ENCODE measurements around the gene ZNF419.

Gene ZNF419

DNA sequence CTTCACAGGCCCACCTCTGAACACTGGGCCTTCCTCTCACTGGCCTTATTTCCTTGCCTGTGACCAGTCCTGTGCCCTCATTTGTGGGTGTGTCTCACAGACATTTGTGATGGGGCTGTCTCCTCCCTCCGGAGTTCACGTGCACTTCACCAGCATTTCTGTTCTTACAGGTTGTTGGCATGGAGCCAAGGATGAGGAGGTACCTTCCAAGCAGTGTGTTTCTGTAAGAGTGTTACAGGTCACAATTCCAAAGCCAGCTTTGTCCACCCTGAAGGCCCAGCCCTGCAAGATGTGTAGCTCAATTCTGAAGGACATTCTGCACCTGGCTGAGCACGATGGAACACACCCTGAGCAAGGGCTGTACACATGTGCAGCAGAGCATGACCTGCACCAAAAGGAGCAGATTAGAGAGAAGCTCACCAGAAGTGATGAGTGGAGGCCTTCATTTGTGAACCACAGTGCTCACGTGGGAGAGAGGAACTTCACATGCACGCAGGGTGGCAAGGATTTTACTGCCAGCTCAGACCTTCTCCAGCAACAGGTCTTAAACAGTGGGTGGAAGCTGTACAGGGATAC, 44.3 kb upstream of the ZNF419 start:
- no peaks in the 10 kb centered on the region for H3K9me2 ChIP-seq (replicated peaks; ENCODE audit: low read depth, low read length)
- no peak for TF ChIP-seq EZH2phosphoT487 (IDR thresholded peaks at IDR 0.05; ENCODE audit: borderline replicate concordance)
- TF ChIP-seq, protein P1, sequence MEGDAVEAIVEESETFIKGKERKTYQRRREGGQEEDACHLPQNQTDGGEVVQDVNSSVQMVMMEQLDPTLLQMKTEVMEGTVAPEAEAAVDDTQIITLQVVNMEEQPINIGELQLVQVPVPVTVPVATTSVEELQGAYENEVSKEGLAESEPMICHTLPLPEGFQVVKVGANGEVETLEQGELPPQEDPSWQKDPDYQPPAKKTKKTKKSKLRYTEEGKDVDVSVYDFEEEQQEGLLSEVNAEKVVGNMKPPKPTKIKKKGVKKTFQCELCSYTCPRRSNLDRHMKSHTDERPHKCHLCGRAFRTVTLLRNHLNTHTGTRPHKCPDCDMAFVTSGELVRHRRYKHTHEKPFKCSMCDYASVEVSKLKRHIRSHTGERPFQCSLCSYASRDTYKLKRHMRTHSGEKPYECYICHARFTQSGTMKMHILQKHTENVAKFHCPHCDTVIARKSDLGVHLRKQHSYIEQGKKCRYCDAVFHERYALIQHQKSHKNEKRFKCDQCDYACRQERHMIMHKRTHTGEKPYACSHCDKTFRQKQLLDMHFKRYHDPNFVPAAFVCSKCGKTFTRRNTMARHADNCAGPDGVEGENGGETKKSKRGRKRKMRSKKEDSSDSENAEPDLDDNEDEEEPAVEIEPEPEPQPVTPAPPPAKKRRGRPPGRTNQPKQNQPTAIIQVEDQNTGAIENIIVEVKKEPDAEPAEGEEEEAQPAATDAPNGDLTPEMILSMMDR (conservative IDR thresholded peaks at IDR 0.05; ENCODE audit: low read length): no peak
- no peaks in the 10 kb centered on the region for H3F3A ChIP-seq (ENCODE audit: low read depth)
- no peak overlapping the region for H3K4me3 ChIP-seq (ENCODE audit: low read length, poor library complexity, severe bottlenecking)
- H3K79me2 ChIP-seq (ENCODE audit: insufficient read depth, low read length): peaks cover 38% of the 10 kb centered on the region; the same call in 1 of the 2 replicates
- no peak overlapping the region for H2AFZ ChIP-seq (ENCODE audit: low read length)
- no peaks in the 10 kb centered on the region for H3K27me3 ChIP-seq (ENCODE audit: insufficient read depth, low read length, poor library complexity, severe bottlenecking)
- peaks cover 8% of the 10 kb centered on the region for H3K4me1 ChIP-seq (ENCODE audit: insufficient read depth, low read length, poor library complexity, severe bottlenecking)
- no peak overlapping the region for H3K9ac ChIP-seq (ENCODE audit: low read depth, low read length, poor library complexity, severe bottlenecking)
- H3K9me3 ChIP-seq (ENCODE audit: insufficient read depth, low read depth, low read length): no peaks in the 10 kb centered on the region
- no peaks in the 10 kb centered on the region for H4K20me1 ChIP-seq (ENCODE audit: insufficient read depth, low read length, poor library complexity, severe bottlenecking)
- H3K4me2 ChIP-seq (ENCODE audit: low read depth, low read length, poor library complexity, severe bottlenecking): no peak overlapping the region
- H3K36me3 ChIP-seq (ENCODE audit: insufficient read depth, low read length): peaks cover 27% of the 10 kb centered on the region; the same call in 1 of the 2 replicates

DNA sequence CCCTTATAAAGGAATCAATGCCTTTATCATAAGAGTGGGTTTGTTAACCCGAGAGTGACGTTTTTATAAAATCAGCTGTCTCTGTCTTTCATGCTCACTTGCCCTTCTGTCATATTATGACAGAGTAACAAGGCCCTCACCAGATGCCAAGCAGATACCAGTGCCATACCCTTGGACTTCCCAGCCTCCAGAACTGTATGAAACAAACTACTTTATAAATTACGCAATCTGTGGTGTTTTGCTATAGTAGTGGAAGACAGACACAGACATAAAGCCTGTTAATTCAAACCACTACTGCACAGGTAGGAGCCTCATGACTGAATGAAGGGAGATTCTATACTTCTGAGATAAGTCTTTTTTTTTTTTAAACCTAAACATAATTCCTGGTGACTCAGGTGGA, 35.2 kb upstream of the ZNF419 start:
- no peaks in the 10 kb centered on the region for H3K4me1 ChIP-seq (ENCODE audit: insufficient read depth, low read length, poor library complexity, severe bottlenecking)
- H3F3A ChIP-seq (ENCODE audit: low read depth): no peaks in the 10 kb centered on the region
- no peaks in the 10 kb centered on the region for H3K36me3 ChIP-seq (ENCODE audit: insufficient read depth, low read length)
- TF ChIP-seq EZH2phosphoT487 (IDR thresholded peaks at IDR 0.05; ENCODE audit: borderline replicate concordance): no peak
- TF ChIP-seq, protein P1 (conservative IDR thresholded peaks at IDR 0.05; ENCODE audit: low read length): no peak
- H3K9me2 ChIP-seq (replicated peaks; ENCODE audit: low read depth, low read length): no peaks in the 10 kb centered on the region
- H4K20me1 ChIP-seq (ENCODE audit: insufficient read depth, low read length, poor library complexity, severe bottlenecking): no peaks in the 10 kb centered on the region
- H2AFZ ChIP-seq (ENCODE audit: low read length): no peak overlapping the region
- no peak overlapping the region for H3K9ac ChIP-seq (ENCODE audit: low read depth, low read length, poor library complexity, severe bottlenecking)
- H3K79me2 ChIP-seq (ENCODE audit: insufficient read depth, low read length): no peaks in the 10 kb centered on the region
- H3K27me3 ChIP-seq (ENCODE audit: insufficient read depth, low read length, poor library complexity, severe bottlenecking): no peaks in the 10 kb centered on the region
- no peak overlapping the region for H3K4me2 ChIP-seq (ENCODE audit: low read depth, low read length, poor library complexity, severe bottlenecking)
- no peak overlapping the region for H3K4me3 ChIP-seq (ENCODE audit: low read length, poor library complexity, severe bottlenecking)
- H3K9me3 ChIP-seq (ENCODE audit: insufficient read depth, low read depth, low read length): no peaks in the 10 kb centered on the region

DNA sequence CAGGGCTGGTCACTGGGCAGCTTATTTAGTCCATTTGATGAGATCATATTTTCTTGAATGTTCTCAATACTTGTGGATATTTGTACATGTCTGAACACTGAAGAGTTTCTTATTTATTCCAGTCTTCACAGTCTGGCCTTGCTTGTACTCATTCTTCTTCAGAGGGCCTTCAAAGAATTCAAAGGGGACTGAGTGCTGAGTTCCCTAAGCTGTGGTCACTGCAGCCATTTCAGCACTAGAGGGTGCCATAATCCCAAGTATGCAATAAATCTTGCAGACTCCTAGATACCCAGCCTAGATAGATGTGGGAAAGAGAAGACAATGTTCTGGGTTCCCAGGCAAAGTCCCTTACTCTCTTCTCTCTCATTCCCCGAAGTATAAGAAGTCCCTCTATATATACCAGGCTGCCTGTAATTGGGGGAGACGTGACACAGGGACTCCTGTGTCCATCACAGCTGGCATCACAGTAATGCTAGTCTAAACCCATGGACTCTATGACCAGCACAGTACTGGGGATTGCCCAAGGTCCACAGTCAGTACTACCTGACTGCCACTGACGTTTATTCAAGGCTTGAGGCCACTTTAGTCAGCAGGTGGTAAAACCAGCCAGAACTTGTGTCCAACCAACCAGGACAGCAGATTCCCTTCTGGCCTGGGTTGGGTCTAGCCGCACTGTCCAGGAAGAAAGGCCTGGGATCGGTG, 21.7 kb upstream of the ZNF419 start:
- Histone ChIP-seq H3K9me3 (ENCODE audit: insufficient read depth, low read depth, low read length) (peaks cover 3% of the 10 kb centered on the region; the same call in 1 of the 2 replicates), H3K4me2 (ENCODE audit: low read depth, low read length, poor library complexity, severe bottlenecking) (no peak overlapping the region), H3K9ac (ENCODE audit: low read depth, low read length, poor library complexity, severe bottlenecking) (no peak overlapping the region), H3K4me1 (ENCODE audit: insufficient read depth, low read length, poor library complexity, severe bottlenecking) (no peaks in the 10 kb centered on the region), H4K20me1 (ENCODE audit: insufficient read depth, low read length, poor library complexity, severe bottlenecking) (no peaks in the 10 kb centered on the region), H2AFZ (ENCODE audit: low read length) (no peak overlapping the region), H3K79me2 (ENCODE audit: insufficient read depth, low read length) (no peaks in the 10 kb centered on the region), H3K9me2 (replicated peaks; ENCODE audit: low read depth, low read length) (no peaks in the 10 kb centered on the region), H3K36me3 (ENCODE audit: insufficient read depth, low read length) (no peaks in the 10 kb centered on the region), H3K27me3 (ENCODE audit: insufficient read depth, low read length, poor library complexity, severe bottlenecking) (no peaks in the 10 kb centered on the region), H3F3A (ENCODE audit: low read depth) (no peaks in the 10 kb centered on the region), H3K4me3 (ENCODE audit: low read length, poor library complexity, severe bottlenecking) (no peak overlapping the region)
- TF ChIP-seq, protein P1 (conservative IDR thresholded peaks at IDR 0.05; ENCODE audit: low read length): peak; percentile 92
- TF ChIP-seq EZH2phosphoT487 (IDR thresholded peaks at IDR 0.05; ENCODE audit: borderline replicate concordance): no peak
